CMK (cell line): Measurements from ENCODE around the gene ZCCHC7.
A peak's percentile ranks its signal among the peaks of the same experiment; 100 is the strongest.
"Not testable (repeated sequence)": the region's sequence is repeated elsewhere in the genome, so short reads cannot be mapped to it uniquely, and the experiment has no call there.

Experiments
- DNase-seq: peaks from one replicate; pipeline ENCODE4 v3.0.0-alpha.2; 2010; ENCODE audit warnings: low read depth

Gene ZCCHC7

DNA sequence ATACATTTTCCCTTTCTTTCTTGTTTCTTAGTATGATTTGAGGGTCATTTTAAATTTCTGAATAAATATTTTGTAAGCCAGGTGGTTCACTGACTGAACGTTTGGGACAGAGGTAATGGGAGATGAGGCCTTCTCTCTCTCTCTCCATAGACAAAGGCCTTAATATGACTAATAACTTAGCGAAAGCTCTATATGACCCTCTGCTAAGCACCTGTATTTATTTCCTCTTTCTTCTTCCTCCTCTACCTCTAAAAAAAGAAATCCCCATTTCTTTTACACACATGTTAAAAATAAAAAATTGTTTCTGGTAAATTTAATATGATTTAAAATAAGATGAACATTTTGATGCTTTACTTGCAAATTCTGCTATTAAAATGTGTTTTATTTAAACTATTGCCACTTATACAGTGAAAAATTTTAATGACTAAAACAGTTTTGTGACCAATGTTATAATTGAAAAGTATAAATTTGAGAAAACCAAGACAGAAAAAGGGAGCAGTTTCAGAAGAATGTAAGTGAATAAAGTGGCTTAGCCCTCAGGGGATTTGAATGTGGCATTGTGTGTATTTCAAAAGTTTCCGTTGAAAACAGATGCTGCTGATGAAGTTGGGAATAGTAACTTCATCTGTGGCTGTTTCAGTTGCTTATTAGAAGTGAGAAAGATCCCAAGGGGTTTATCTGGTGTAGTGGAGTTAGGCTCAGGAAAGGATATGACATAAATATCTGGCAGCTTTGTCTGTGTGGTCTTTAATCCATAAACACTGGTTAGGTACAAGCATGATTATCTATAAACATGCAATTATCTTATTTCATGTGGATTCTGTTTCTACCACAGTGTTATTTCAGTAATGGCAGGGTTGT lies 173.5 kb downstream of the ZCCHC7 start:
- no peak for DNase-seq

DNA sequence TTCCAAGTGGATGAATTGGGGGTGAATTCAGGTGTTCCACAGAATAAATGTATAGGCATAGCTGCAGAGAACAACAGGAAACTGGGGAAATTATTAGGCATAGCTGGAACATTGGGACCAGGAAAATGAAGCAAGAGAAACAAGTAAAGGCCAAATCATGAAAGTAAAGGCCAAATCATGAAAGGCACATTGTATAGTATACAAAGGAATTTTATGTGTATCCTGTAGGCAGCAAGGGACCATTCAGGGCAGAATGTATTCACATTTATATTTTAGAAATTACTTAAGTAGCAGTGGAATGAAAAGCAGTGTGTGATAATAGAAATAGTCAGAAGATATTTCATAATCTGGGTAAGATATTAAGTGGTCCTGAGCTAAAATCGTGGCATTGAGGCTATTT lies 174.8 kb downstream of the ZCCHC7 start:
- DNase-seq: no peak

DNA sequence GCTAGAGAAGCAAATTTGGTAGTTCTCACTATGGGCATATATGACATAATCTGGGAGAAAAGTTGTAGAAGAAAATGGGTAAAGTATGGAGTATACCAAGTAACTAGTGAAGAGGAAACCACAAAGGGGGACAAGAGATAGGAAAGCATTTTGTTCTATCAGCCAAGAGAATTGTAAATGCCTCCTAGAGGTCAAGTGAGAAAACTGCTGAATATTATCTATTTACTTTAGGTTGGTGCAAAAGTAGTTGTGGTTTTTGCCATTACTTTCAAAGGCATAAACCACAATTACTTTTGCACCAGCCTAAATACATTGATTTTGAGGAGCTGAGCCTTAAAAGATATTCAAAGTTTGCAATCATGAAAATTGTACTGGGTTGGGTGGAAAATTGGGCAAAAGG lies 175.4 kb downstream of the ZCCHC7 start:
- DNase-seq: peak; percentile 15

DNA sequence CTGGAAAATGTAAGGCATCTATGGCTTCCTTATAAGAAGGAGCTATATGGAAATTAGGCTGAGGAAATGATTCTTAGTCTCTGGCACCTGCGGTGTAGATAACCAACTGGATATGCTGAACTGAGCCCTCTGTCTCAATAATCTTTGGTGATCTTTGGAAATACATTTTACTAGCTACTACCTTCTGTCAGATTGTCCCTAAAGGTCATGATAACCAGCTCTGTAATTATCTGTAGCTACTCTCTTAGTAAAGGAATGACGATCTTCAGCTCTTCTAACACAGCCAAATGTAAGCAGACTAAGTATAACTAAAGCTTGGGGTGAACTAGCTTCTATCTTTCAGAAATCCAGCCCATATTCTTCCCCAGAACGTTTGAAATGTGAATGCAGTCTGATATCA lies 177.2 kb downstream of the ZCCHC7 start:
- no peak for DNase-seq

DNA sequence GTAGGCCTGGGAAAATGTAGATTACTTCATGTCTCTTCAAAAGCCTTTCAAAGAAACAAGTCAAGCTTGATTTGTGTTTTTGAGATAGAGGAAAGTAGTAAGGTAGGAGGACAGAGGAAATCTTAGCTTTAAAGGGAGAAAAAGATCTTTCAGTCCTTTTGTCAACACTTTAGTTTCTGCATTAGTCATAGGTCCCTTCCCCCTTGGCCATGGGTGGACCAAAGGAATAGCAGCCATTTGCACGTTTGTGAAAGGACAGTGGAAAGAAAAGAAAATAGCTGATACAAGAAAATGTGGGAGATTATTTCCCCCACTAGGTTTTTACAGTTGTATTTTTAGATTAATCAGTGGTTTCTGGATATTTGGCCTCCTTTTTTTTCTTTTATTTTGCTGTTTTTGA lies 180.2 kb downstream of the ZCCHC7 start:
- no peak for DNase-seq

DNA sequence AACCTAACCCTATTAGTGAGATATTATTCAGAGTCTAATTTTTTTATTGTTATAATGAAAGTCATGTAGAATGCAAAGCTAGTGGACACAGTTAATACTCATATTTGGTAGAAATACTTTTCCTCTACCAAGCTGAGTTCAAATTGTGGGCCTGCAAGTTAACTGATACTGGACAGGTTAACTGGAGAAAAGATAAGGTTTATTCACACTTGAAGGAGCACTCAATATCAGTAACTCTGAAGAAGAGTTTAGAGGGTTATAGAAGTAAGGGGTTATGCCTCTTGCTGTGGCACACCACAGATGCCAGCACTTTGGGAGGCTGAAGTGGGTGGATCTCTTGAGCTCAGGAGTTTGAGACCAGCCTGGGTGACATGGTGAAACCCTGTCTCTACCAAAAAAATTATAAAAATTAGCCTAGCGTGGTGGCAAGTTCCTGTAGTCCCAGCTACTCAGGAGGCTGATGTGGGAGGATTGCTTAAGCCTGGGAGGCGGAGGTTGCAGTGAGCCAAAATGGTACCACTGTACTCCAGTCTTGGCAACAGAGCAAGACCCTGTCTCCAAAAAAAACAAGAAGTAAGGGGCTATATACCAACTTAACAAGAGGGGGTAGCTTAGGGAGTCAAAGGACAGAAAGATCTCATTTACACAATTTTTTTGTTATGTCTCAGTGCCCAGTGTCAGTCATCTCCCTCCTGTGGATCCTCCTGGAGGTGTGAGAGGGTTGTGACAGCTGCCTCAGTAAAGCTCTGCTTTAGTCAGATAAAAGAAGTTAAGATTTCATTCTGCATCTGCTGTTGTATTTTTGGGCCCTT lies 180.9 kb downstream of the ZCCHC7 start:
- DNase-seq: no peak

DNA sequence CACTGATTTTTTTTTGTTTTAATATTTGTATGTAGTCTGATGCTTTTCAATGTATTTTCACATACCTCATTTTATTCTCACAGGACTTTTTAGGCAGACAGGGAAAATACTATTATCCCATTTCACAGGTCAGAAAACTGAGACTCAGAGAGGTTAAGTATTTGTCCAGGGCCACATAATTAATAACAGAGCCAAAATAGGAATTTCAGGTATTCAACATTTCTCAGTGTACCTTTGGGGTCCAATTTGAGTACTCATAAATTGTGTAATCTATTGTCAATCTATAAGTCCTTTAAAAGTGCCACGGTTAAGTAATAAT lies 181.4 kb downstream of the ZCCHC7 start:
- no peak for DNase-seq

DNA sequence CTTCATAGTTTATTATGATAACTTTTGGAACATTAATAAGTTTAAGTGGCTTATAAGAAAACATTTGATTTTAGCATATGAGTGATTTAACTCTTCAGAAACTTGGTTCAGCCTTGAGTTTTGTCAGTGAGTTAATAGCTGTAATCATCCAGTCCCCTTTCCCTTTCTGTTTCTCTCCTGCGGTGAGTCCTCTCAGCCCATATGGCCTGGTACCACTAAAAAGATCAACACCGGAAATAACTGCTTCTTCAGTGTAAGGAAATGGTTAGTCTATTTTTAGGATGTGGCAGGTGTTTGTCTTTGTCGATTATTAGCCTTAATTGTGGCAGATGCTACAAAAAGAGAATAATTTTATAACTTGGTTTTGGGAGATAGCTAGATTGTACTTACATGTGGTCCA lies 181.9 kb downstream of the ZCCHC7 start:
- no peak for DNase-seq

DNA sequence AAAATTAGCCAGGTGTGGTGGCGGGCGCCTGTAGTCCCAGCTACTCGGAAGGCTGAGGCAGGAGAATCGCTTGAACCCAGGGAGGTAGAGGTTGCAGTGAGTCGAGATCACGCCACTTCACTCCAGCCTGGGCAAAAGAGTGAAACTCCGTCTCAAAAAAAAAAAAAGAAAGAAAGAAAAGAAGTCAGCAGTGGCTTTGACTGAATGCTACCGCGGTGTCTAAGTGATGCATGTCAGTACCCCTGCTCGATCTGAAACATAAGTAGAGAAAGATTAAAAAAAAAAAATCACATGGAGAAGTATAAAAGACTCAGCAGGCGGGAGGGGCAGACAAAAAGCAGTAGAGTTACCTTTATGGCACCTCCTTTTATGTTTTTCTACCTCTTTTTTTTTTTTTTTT lies 182.9 kb downstream of the ZCCHC7 start:
- not testable (repeated sequence) for DNase-seq

DNA sequence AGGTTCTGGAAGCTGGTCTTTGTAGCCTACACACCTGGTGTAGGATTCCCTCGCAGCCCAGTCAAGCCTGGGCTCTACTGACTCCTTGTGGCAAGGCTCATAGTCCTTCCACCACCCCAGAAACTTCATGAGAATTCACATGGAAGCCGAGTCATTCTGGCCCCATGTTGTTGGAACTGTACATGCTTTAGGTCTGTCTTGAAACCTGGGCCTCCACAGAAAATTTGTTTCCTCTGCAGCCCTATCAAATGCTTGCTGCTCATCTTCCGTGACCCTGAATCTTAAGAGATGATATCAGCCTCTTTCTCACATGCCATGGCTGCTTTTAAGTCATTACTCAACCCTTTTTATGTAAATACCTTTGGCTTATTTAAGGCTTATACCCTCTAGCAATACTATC lies 188.8 kb downstream of the ZCCHC7 start:
- no peak for DNase-seq

DNA sequence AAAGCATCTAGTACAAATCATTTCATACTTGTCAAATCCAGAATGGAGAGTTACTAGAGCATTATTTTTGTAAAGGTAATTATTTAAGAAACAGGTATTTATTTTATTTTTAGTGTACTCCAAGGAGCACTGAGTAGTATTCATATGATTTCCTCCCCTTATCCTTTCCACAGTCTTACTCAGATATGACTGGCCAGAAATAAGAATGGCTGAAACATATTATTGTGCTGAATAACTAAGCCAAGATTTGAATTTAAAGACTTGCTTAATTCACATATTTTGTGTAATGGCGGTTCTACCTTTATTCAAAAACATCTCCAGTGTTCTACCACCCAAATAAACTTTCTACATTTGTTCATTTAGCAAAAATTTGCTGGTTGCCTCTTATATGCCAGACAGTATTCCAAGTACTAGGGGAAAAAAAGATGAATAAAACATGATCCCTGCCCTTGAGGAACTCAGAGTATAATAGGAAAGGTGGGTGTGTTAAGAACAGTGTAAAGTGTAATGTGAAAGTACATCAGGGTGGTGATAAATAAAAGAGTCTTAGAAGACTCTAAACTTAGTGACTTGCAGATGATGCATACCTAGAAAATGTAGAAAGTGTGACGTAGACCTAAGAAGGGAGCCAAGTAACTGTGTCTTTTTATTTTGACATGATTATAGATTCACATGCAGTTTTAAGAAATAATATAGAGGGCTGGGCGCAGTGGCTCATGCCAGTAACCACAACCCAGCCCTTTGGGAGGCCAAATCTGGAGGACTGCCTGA lies 191.7 kb downstream of the ZCCHC7 start:
- no peak for DNase-seq

DNA sequence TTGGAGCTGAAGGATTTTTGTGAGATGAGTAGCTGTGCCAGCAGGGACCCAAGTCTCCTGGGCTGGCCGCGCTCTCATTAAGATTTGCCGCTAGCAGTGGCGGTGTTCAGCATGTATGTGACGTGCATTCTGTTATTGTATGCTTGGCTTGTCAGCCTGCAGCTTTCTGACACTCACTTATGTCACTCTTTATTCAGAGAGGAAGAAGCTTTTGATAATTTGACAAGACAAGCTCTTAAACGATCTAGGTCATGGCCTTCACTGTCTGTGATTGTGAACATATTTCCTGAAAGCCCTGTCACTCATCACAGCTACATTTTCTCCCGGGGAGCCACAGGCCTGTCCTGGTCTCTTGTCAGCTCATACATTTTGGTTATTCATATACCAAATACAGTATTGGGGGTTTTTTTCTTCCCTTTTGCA lies 203.9 kb downstream of the ZCCHC7 start:
- DNase-seq: no peak

DNA sequence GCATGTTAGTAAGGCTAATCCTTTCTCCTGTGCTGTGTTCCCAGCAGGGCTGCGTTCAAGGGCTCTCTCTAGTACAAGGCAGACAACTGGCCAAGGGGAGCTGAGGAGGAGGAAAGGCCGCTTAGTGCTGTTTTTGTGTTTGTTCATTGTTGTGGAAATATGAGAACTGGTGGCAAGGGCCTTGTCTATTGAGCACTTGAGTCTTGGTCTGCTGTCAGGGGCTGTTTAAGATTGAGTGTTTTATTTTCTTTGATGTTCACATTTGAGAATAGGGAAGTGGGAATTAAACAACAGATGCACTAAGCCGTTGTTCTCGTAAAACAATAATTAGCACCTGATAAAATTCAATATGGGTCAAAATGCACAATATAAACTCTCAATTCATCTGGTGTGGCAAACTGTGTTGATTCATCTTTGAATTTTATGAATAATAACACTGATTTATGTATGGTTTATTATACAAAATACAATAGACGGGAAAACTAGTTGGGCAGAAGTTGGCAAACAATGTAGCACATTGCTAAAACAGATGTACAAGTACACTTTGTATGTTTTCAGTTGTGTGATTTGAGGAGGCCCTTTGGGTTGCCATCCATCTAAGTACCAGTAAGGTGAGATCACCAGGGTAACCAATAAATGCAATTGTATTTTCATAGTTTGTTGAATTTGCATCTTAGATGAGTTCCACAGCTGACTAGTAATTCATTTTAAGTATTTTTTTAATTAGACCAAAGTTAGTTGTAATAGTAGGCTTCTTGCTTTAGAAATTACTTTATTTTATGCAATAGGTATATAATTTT lies 204.5 kb downstream of the ZCCHC7 start:
- no peak for DNase-seq

DNA sequence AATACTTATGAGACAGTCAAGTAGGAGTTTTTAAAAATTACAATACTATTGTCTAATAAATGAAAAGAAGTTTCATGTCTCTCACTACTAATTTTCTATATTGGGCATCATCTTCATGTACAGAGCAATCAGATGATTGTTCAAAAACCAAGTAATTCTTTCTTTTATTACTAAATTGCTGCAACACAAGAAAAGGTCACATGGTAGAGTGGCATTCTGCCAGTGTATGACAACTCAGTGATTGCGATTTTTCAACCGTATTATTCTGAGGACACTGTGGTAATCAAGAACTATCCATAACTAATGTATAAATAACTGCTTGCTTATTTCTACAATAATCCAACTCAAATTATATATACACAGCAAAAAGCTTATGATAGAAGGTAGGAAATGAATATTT lies 205.4 kb downstream of the ZCCHC7 start:
- DNase-seq: no peak

DNA sequence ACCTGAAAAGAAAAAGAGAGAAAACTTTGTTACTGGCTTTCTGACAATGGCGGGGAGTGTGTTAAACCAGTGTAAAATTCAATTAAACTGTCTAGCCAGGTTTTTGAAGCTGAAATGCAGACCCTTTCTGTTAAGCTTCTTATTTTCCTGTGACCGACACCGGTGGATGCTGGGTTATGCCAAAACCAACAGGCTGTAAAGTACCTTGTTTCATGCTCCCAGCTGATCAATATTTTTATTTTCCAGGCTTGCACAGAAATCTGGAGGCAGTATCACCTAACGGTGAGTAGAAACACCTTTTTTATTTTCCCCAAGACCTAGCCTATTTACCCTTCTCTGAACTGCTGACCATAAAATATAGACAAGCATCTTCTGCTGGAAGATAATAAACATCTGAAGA lies 207.2 kb downstream of the ZCCHC7 start:
- DNase-seq: no peak

DNA sequence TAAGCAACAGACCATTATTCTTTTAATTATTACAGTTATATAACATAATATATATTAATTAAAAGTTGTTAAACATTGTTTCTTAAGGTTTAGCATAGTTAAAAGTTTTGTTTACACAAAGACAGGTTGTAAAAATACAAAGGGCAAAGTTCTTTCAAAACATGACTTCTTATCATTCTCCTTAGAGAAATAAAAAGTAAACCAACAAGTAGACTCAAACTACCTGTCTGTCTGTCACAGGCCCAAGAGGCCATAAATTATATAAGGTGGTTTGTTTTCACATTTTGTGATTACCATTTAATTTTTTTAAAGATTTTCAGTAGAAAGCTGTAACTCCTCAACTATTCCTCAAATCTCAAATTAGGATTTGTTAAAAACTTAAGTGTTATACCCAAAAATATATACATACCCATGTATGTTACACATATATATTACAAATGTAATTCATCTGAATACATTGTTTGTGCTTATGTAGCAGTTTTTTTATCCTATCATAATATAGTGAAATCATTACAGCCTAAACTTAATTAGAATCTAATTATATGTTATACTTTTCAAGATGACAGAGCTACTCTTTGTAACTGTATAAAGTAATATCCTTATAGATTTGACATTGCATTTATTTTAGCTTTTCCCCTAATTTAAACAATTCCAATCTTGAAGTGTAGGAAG lies 208.3 kb downstream of the ZCCHC7 start:
- DNase-seq: no peak

DNA sequence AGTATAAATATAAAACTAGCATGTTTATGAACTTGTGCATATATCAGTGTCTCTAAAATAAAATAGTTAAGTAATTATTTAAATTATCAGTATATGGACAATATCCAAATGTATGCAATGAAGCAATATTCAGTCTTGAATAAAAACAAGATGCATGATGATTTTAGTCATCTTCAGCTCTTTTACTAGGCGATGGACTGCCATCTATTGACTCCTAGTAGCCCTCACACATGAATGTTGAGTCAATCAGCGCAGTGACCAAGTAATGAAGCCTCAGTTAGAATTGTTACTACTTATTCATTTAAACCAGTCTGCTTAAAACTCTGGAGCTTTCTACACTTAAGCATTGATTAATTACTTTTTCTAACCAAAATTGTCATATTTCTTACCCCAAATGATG lies 209.2 kb downstream of the ZCCHC7 start:
- DNase-seq: no peak

DNA sequence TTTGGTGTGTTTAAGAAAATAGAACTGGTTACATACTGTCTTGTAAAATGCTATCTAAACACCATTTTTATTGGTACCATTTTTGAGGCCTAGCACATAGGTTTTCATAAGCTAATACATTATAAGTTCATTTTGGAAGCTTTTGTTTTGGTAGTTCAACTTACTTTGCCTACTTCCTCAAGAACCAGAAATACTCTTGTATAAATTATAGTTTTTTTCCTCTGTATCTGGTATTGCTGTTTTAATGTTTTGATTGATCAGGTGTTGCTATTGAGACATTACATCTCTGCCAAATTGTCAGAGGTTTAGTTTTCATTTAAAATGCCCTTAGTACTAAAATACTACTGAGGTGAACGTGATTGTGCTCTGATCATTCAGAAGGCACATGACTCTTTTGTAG lies 211.5 kb downstream of the ZCCHC7 start:
- no peak for DNase-seq

DNA sequence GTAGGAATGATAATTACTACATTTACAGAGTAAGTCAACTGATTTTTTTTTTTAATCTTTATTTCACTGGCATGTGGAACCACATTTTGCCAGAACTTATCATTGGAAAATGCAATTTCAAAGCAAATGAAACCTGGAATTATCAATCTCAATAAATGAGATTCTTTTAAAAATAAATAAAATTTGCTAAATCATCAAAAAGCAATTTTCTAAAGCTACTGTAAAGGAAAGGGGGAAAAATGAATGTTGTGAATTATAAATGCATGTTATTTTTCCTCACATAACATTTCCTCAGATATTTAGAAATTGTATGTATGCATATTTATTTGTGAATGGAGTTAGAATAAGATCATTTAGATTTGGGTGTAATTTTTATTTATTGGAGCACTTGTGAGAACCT lies 212.2 kb downstream of the ZCCHC7 start:
- DNase-seq: no peak

DNA sequence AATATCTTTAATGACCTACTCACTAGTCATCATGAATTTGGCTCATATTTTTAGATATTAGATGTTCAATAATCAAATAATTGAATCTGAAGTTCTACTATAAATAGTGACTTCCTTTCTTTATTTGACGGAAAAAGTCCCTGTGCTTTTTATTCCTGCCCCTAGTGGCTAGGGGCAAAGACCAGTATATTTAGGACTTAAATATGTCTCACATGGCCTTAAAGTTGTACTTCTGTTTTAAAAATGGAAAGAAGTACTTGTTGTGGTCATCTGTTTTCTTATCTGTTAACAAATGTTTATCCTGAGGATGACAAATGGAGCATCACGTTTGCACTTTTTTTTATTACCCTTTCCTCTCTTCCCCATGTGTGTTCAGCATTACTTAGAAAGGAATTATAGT lies 212.9 kb downstream of the ZCCHC7 start:
- DNase-seq: peak; percentile 47

DNA sequence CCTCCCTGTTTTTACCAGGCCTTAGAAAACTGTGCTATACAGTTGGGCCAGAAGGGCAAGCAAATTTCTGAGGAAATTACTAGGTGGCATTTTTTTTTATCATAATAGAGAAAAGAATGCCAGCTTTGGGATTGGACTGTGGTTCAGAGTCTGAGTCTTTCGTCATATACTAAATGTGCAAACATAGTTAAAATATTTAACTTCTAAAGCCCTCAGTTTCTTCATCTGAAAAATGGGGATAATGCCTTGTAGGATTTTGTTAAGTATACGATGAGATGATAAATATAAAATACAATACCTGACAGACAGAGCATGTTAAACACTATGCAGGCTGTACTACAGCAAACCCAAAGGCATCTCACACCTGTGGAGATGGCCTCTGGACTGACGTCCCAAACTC lies 214.9 kb downstream of the ZCCHC7 start:
- no peak for DNase-seq
